ENCODE measurements around the gene SEC61A1.

Gene SEC61A1

DNA sequence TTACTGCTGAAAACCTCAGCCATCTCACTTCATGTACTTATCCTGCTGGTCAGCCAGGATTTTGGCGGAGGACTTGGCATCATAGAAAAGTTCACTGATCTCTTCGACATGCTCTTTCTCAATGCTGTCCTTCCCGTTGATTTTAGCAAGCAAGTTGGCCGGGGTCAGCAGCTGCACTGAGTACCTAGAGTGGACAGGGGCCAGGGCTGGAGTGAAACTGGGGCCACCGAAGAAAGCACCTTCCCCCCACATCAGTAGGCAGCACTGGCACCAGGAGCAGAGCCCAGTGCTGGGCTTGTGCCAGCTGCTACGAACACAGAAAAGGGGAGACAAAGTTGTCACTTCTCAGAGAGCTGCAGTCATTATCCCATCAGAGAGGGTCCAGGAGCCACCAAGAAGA, 29.0 kb downstream of the SEC61A1 start:
- POLR2A ChIA-PET: no interaction called here
- TF ChIP-seq, protein P1, sequence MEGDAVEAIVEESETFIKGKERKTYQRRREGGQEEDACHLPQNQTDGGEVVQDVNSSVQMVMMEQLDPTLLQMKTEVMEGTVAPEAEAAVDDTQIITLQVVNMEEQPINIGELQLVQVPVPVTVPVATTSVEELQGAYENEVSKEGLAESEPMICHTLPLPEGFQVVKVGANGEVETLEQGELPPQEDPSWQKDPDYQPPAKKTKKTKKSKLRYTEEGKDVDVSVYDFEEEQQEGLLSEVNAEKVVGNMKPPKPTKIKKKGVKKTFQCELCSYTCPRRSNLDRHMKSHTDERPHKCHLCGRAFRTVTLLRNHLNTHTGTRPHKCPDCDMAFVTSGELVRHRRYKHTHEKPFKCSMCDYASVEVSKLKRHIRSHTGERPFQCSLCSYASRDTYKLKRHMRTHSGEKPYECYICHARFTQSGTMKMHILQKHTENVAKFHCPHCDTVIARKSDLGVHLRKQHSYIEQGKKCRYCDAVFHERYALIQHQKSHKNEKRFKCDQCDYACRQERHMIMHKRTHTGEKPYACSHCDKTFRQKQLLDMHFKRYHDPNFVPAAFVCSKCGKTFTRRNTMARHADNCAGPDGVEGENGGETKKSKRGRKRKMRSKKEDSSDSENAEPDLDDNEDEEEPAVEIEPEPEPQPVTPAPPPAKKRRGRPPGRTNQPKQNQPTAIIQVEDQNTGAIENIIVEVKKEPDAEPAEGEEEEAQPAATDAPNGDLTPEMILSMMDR (IDR thresholded peaks at IDR 0.05; ENCODE audit: control extremely low read depth, extremely low read depth, low read depth, missing control alignments): no peak

DNA sequence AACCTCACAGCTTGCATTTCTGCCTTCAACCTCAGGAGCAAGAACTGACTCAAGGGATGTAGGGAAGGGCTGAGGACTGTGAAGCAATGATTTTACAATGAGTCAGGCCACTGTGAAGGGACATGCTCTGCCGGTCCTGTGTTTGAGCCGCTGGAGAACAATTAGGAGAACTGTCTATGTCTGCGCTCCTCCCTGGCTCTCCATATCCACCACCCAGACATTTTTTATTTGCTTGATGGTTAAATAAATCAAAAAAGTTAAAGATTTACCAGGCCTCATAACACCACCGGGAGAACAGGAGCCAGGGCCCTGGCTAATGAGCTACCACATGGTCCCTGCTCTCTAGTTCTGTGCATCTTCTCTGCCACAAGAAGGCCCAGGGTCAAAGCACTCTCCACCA, 29.6 kb downstream of the SEC61A1 start:
- ChIA-PET CTCF (interaction anchor here (1.6 to 8.5 kb wide), 2 partner anchors 15 to 52 kb away, joined by 6 to 70 read pairs; no protein-coding TSS in a partner anchor), POLR2A (no interaction called here)
- TF ChIP-seq, protein P1 (IDR thresholded peaks at IDR 0.05; ENCODE audit: control extremely low read depth, extremely low read depth, low read depth, missing control alignments): no peak
- no peak for DNase-seq (ENCODE audit: extremely low spot score)

More for the DNA sequence above, 29.0 kb downstream of the SEC61A1 start:
- CTCF ChIA-PET: interaction anchor here (1.6 to 8.5 kb wide), 2 partner anchors 16 to 52 kb away, joined by 6 to 70 read pairs; no protein-coding TSS in a partner anchor
- DNase-seq (ENCODE audit: extremely low spot score): no peak

DNA sequence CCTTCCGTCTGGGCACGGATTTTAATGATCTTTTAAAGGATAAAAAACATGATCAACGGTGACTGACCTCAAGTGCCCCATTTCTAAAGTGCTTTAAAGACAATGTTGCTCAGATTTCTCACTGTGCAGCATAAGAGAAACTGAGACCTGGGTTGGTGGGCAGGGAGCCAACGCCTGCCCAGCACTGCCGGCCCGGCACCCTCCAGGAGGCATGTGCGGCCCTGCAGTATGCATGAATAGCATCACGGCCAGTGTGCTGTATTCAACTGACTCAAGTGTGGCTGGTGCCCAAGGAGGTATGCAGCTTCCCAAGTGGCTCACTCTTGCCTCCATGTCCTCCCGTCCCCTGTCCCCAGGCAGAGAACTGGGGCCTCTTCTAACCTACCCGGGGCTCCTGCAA, 30.3 kb downstream of the SEC61A1 start:
- POLR2A ChIA-PET: no interaction called here
- CTCF ChIA-PET: interaction anchor here (1.6 to 8.5 kb wide), 3 partner anchors 9 to 51 kb away, joined by 5 to 70 read pairs (median 6); no protein-coding TSS in a partner anchor
- TF ChIP-seq, protein P1 (IDR thresholded peaks at IDR 0.05; ENCODE audit: control extremely low read depth, extremely low read depth, low read depth, missing control alignments): no peak
- DNase-seq (ENCODE audit: extremely low spot score): no peak

DNA sequence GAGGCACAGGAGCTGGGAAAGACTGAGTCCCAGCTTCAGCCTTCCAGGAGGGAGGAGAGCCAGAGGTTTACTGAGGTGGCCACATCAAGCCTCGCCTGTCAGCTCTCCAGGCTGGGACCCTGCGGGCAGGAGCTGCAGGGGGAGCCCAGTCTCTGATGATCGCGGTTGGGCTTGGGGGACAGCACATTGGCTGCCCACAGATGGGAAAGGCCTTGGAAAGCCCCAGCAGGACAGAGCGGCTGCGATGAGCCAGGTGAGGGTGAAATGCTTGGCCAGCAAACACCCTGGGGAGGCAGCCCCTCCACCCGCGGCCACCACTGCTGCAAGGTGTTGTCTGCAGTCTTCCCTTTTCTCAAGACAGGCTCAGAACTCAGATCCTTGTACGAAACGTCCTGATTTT, 31.2 kb downstream of the SEC61A1 start:
- POLR2A ChIA-PET: no interaction called here
- DNase-seq (ENCODE audit: extremely low spot score): no peak
- TF ChIP-seq, protein P1 (IDR thresholded peaks at IDR 0.05; ENCODE audit: control extremely low read depth, extremely low read depth, low read depth, missing control alignments): no peak
- CTCF ChIA-PET: interaction anchor here (1.2 to 8.5 kb wide), 4 partner anchors 10 to 525 kb away, joined by 3 to 70 read pairs (median 4); no protein-coding TSS in a partner anchor

DNA sequence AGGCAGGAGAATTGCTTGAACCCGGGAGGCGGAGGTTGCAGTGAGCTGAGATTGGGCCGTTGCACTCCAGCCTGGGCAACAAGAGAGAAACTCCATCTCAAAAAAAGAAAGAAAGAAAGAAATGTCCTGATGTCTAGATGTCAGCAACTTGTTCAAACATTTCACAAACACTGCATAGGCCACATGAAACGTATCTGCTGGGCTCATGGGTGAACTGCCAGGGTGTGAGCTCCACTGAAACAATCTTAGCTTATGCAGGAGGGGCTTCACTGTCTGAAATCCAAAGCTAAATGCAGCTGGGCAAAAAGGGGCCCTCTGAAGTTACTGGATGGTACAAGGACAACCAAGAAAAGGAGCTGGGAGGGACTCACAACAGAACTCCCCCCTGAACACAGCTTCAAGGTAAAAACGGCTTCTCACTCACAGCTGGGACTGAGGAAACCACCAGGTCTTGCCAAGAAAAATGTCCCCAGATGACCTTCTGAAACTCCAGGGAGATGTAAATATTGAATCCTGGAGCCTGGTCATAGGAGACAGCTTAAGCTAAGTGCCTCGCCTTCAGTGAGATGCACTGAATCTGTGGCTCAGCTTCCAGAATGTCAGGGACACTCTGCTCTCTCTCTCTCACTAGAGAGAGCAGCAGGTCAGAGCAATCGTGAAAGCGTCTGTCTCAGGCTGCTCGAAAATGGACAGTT, 31.9 kb downstream of the SEC61A1 start:
- TF ChIP-seq, protein P1 (IDR thresholded peaks at IDR 0.05; ENCODE audit: control extremely low read depth, extremely low read depth, low read depth, missing control alignments): no peak
- CTCF ChIA-PET: interaction anchor here (1.0 to 8.5 kb wide), 7 partner anchors 9 to 524 kb away, joined by 3 to 70 read pairs (median 5); no protein-coding TSS in a partner anchor
- POLR2A ChIA-PET: no interaction called here

DNA sequence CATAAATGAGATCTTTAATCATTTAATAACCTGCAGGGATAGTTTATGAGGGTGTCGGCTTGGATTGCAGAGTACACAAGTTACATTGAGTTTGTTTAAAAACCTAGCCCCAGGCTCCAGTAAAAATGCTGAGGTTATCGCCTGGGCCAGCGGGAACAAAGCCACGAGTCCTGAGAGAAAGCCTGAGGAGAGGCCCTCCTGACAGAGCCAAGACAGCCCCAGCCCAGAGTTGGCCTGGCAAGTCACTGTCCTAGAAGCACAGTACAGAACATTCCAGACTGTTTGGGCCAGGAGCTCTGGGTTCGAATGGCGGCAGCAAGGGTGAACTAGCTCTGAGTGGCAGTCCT, 32.4 kb downstream of the SEC61A1 start:
- DNase-seq (ENCODE audit: extremely low spot score): no peak
- TF ChIP-seq, protein P1 (IDR thresholded peaks at IDR 0.05; ENCODE audit: control extremely low read depth, extremely low read depth, low read depth, missing control alignments): no peak
- CTCF ChIA-PET: interaction anchor here (1.0 to 8.5 kb wide), 5 partner anchors 9 to 524 kb away, joined by 4 to 70 read pairs (median 5); no protein-coding TSS in a partner anchor
- POLR2A ChIA-PET: interaction anchor here (0.5 kb wide), 1 partner anchor 14 kb away, joined by 3 read pairs; no protein-coding TSS in a partner anchor

More for the DNA sequence above, 31.9 kb downstream of the SEC61A1 start:
- no peak for DNase-seq (ENCODE audit: extremely low spot score)

Measured in GM10248 (cell line).